ENCODE data around the gene WDR64.

WDR64 gene

DNA sequence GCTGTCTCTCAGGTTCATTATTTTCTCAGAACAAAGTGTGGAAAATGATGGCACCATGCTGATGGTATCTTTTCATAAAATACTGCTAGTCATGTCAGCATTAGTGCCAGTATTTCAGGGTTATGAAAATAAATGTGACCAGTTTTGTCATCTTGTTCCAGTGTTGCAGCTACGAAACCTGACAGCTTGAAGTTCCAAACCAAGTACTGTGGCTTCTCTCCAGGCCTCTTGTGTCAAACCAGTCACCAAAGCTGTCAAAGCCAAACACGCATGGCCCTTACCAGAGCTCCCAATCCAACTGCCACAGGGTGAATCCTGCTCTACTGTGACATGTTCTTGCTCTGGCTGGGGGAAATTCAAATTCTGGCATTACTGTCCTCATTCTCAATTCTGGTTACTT, 175.2 kb downstream of the WDR64 start:
- TF ChIP-seq, protein P1, sequence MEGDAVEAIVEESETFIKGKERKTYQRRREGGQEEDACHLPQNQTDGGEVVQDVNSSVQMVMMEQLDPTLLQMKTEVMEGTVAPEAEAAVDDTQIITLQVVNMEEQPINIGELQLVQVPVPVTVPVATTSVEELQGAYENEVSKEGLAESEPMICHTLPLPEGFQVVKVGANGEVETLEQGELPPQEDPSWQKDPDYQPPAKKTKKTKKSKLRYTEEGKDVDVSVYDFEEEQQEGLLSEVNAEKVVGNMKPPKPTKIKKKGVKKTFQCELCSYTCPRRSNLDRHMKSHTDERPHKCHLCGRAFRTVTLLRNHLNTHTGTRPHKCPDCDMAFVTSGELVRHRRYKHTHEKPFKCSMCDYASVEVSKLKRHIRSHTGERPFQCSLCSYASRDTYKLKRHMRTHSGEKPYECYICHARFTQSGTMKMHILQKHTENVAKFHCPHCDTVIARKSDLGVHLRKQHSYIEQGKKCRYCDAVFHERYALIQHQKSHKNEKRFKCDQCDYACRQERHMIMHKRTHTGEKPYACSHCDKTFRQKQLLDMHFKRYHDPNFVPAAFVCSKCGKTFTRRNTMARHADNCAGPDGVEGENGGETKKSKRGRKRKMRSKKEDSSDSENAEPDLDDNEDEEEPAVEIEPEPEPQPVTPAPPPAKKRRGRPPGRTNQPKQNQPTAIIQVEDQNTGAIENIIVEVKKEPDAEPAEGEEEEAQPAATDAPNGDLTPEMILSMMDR (IDR thresholded peaks at IDR 0.05; ENCODE audit: low read depth, low read length, missing control alignments): no peak
- DNase-seq (ENCODE audit: low read depth): no peak
- H3K4me3 ChIP-seq (ENCODE audit: low read depth, low read length): no peak overlapping the region

DNA sequence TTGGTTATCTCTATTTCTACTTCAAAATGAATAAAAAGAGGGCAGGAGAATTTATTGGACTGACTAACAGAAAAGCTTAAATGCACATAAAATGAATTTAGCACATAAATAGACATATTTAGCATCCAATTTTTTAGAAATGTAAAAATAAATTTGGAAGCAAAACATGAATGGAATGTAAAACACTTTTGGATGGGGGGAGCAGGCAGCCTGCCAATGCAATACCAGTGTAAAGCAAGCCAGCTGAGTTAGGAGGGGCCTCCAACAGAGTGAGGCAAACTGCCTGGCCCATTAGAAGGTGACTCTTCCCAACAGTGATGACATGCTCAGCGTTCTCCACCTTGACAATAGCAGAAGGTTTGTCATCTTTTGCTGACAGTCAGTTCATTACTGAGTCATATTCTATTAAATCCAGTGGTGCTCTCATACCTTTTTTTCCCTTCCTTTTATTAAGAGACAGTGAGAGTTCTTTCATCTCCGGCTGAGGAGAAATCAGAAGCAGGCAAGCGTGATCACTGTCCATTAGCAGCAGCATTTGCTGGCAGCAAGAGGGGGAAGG, 176.5 kb downstream of the WDR64 start:
- no peak overlapping the region for H3K4me3 ChIP-seq (ENCODE audit: low read depth, low read length)
- no peak for DNase-seq (ENCODE audit: low read depth)
- TF ChIP-seq, protein P1 (IDR thresholded peaks at IDR 0.05; ENCODE audit: low read depth, low read length, missing control alignments): no peak

DNA sequence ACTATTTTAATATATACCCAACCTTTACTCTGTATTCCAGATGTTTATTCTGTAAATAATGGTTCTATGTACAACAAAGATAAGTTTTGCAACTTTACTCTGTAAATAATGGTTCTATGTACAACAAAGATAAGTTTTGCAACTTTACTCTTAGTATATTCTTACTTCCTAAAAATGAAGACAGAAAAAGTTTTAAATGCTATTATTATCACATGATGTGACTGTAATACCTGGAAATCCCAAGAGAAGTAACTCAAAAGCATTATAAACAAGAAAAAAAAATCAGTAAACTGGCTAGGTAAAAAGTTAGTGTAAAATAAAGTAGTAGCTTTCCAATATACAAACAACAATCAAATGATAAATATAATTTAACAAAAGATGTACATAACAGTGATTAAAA, 177.4 kb downstream of the WDR64 start:
- no peak overlapping the region for H3K4me3 ChIP-seq (ENCODE audit: low read depth, low read length)
- no peak for DNase-seq (ENCODE audit: low read depth)
- TF ChIP-seq, protein P1 (IDR thresholded peaks at IDR 0.05; ENCODE audit: low read depth, low read length, missing control alignments): no peak

DNA sequence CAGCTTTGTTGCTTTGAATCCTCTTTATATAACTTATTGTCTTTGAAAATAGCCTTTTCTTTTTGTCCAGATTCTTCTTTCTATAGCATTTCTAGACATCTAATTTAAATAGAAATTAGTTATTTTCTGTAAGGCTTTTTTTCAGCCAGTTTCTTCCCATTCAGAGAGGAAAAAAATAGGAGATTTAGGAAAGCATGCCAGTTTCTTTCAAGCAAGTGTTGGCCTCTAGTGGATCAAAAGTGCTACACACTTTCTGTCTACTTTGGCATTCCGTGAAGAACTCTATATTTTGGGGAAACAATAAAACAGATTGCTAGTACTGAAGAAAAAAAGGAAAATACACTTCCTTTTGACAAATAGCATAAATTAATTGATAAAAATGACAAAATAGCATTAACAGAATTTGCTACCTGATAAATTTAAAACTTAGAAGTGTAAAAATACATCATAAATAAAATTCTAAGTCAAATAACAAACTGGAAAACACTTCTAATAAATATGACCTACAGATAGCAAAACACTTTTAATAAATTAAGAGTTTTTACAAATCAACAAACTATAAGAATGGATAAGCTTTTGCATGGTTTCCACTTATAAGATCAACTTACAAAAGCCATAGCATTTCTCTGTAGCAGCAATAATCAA, 182.8 kb downstream of the WDR64 start:
- TF ChIP-seq, protein P1 (IDR thresholded peaks at IDR 0.05; ENCODE audit: low read depth, low read length, missing control alignments): peak; percentile 54
- no peak overlapping the region for H3K4me3 ChIP-seq (ENCODE audit: low read depth, low read length)
- DNase-seq (ENCODE audit: low read depth): no peak

DNA sequence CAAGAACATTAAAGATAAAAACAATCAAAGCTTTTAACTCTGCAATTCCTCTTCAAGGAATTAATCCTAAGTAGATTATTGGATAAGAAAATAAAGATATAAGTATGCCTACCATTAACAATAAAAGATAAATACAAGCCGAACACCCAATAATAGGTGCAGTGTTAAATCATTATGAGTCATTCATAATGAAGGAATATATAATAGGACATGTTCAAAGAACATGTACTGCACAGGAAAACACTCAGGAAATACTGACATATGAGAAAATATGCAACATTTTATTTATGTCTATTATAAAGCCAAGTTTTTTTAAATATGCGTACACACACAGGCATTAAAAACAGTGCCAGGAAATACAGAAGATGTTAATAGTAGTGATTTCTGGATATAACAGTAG, 184.9 kb downstream of the WDR64 start:
- no peak overlapping the region for H3K4me3 ChIP-seq (ENCODE audit: low read depth, low read length)
- TF ChIP-seq, protein P1 (IDR thresholded peaks at IDR 0.05; ENCODE audit: low read depth, low read length, missing control alignments): no peak
- no peak for DNase-seq (ENCODE audit: low read depth)

DNA sequence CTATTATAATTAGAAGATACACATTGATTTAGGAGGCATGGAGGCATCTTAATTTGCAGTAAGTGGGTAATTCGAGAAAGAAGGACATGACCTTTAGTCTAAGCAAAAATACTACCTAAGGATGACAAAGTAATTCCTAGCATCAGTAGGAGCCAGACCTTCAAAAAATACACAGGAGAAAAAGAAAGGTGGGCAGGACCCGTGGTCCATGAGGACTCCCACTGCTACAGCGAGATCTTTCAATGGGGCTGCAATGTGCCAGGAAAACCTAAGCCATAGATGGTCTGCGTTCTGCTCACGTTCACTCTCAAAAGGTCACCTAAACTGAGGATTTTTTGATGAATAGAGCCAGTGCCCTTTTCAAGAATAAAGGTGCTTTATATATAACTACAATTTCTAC, 185.3 kb downstream of the WDR64 start:
- DNase-seq (ENCODE audit: low read depth): no peak
- TF ChIP-seq, protein P1 (IDR thresholded peaks at IDR 0.05; ENCODE audit: low read depth, low read length, missing control alignments): no peak
- no peak overlapping the region for H3K4me3 ChIP-seq (ENCODE audit: low read depth, low read length)

DNA sequence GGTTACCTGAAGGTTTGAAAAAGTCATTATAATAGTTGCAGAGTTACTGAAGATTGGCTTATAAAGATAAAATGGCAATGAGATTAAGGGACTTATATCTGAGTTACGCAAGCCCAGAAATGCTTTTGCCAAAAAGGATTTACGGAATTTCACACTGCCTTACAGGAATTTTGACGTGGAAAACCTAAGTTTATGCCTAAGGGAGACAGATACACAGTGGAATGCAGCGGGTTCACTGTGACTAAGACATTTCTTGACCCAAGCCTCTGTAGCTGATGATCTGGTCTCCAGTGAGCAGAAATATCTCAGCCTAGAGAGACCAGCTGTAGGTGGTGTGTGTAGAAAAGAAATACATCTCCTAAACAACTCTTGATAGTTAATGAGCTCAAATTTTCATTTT, 185.8 kb downstream of the WDR64 start:
- no peak overlapping the region for H3K4me3 ChIP-seq (ENCODE audit: low read depth, low read length)
- no peak for DNase-seq (ENCODE audit: low read depth)
- TF ChIP-seq, protein P1 (IDR thresholded peaks at IDR 0.05; ENCODE audit: low read depth, low read length, missing control alignments): no peak
